GM12873 (cell line): ENCODE data around the gene UPK1B.

Source experiments
- CTCF ChIP-seq: IDR thresholded peaks from 2 replicates; pipeline ENCODE4 v1.5.1; 2012; ENCODE audit warnings: low read depth, mild to moderate bottlenecking, moderate library complexity, low read length, control low read depth; ENCODE audit not compliant: insufficient read depth; ENCODE audit errors: missing control alignments

Gene UPK1B

DNA sequence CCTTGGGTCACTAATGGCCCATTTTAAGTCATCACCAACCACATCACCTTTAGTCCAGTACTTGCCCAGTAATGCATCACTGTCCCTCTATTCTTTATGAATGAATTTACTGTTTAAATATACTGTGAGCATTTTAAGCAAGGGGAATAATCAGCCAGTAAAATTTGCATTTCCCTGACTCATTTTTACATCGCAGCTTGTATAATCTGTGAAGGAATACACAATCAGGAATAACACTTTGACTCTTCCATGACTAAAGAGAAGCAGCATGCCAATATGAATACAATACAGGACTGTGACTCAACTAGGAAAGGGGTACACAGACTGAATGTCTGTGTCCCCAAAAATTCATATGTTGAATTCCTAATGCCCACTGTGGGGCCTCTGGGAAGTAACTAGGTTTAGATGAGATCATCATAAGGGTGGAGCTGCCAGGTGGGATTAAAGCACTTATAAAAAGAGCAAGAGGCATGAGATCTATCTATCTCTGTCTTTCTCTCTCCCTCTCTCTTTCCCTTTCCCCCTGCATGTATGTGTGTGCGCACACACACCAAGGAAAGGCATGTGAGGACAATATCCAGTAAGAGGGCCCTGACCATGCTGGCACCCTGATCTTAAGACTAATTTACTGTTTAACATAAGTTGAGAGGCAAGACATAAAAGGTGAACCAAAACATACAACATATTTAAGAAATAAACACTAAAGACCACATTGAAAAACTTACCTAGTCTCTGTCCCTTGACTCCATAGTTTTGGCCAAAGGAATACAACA, 55.2 kb downstream of the UPK1B start:
- no peak for TF ChIP-seq CTCF

DNA sequence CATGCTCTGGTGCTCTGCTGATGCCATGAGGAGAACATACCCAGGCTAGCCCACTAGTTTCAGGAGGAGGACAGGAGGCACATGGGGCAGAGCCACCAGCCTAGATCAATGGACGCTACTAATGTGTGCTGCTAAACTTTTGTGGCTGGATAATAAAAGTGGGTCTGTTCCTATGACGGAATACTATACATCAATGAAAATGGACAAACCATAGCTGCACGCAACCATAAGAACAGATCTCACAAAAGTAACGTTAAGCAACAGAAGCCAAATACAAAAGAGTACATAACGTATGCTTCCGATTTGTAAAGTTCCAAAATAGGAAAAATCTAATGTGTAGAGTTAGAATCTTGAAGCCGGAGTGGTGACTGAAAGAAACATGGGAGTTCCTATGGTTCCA, 55.8 kb downstream of the UPK1B start:
- no peak for TF ChIP-seq CTCF

- TF ChIP-seq CTCF, result no peak
Observed at GRCh38 chr3:119230071-119230470, 56.7 kb downstream of the UPK1B start.

DNA sequence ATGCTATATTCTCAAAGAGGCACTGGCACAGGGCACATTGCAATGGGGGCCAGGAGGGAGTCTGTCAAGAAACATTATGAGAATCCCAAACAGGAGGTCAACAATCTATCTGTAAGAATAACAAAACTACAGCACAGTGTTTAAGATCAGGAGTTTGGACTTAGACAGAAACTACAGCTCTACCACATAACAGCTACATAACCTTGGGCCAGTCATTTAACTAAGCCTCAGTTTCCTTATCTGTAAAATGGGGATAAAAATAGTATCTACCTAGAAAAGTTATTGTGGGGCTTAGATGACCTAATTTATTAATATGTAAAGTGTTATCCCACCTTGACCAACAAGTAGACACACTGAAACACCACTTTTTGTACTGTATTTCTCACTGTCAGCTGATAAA, 57.3 kb downstream of the UPK1B start:
- TF ChIP-seq CTCF, result no peak

- TF ChIP-seq CTCF, result no peak
Observed at GRCh38 chr3:119234610-119235009, 61.2 kb downstream of the UPK1B start.

GRCh38 chr3:119235151-119235550, 61.8 kb downstream of the UPK1B start:
- no peak for TF ChIP-seq CTCF

GRCh38 chr3:119236756-119237155, 63.4 kb downstream of the UPK1B start:
- TF ChIP-seq CTCF, result no peak
